ENCODE results near the gene RND2.

RND2 gene

DNA sequence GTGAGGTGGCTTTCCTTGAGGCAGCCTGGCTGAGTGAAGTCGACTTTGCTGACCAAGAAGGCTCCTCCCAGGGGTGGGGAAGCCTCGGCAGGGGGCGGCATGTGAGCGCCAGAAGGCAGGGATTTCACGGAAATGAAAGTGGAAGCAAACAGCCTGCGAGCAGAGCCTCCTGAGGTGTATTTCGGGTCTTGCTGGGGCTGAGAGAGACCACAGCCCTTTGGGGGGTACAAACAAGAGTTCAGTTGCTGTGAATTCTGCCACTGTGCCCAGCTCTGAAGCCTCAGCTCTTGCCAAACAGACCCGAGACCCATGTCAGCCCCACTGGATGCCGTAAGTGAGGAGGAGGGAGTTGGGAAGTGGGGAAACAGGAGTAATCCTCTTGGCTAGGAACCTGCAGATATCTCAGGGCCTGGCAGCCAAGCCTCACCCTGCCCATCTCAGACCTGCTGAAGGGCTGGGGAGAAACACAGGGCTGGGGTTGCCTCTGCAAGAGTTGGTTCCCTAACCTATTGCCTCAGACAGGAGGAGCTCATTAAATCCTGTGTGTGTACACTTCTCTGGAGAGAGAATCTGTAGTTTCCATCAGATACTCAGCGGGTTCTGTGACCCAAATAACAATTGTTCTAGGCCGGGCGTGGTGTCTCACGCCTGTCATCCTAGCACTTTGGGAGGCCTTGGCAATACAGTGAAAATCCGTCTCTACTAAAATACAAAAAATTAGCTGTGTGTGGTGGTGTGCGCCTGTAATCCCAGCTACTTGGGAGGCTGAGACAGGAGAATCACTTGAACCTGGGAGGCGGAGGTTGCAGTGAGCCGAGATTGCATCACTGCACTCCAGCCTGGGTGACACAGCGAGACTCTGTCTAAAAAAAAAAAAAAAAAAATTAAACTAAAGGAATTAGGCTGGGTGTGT lies 18.1 kb upstream of the RND2 start, which contains the start of gene IFI35:
TSS of gene IFI35 (plus strand) at position 146 of the 913 bp plus-strand sequence. CDS start at position 310, 164 bp downstream.
- DNase-seq (ENCODE audit: low read depth): peak; percentile 76

DNA sequence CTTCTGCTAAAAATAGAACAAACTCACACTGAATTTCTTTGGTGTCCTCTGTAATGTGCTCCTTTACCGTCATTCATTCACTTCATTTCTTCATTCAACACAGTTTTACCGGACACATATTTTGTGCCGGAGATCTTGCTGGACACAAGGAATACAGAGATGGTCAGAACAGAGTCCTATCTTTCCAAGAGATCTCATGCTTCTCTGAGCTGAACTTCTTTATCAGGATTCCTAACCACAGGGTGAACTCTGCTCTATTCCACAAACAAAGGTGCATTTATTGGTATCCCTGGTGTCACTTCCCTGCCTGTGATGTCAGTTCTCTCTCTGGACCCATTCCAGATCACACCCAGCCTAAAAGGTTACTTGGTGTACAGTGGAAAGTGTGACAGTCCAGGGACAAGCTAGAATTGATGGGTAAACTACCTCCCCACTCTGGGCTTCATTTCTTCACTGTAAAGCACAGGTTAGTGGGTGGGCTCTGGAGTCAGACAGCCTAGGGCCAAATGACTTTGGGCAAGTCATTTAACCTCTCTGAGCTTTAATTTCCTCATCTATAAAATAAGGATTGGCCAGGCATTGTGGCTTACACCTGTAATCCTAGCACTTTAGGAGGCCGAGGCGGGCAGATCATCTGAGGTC lies 14.2 kb upstream of the RND2 start:
- DNase-seq (ENCODE audit: low read depth): no peak

DNA sequence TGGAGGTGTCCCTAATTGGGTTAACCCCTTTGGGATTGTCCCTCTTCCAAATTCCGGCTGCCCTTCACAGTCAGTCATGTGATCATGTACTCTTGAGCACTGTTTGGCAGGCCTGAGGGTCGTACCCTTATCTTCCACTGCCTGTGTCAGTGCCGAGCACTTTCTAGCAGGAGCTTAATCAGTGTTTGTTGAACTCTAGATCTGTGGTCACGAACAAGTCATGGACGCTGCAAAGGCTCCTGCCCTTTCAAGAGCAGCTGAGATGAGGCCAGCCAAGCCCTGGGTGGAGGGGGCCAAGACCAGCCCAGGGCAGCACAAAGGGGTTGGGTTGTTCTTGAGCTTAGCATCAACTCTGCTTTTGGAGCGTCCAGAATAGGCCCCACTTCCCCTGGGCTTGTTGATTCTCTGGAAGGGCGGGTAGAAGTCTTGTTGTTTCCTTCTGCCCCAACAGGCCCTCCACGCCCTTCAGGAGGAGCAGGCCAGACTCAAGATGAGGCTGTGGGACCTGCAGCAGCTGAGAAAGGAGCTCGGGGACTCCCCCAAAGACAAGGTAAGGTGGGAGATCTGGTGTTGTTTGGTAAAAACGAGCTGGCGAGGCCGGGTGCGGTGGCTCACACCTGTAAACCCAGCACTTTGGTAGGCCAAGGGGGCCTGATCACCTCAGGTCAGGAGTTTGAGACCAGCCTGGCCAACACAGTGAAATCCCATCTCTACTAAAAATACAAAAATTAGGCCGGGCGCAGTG lies 13.1 kb upstream of the RND2 start:
- no peak for DNase-seq (ENCODE audit: low read depth)

DNA sequence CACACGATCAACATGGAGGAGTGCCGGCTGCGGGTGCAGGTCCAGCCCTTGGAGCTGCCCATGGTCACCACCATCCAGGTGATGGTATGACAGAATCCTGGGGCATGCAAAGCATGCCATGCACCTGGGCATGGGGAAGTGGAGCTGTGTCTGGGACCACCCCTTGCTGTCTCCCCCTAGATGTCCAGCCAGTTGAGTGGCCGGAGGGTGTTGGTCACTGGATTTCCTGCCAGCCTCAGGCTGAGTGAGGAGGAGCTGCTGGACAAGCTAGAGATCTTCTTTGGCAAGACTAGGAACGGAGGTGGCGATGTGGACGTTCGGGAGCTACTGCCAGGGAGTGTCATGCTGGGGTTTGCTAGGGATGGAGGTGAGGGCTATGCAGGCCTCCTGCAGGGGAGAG lies 11.7 kb upstream of the RND2 start:
- no peak for DNase-seq (ENCODE audit: low read depth)

DNA sequence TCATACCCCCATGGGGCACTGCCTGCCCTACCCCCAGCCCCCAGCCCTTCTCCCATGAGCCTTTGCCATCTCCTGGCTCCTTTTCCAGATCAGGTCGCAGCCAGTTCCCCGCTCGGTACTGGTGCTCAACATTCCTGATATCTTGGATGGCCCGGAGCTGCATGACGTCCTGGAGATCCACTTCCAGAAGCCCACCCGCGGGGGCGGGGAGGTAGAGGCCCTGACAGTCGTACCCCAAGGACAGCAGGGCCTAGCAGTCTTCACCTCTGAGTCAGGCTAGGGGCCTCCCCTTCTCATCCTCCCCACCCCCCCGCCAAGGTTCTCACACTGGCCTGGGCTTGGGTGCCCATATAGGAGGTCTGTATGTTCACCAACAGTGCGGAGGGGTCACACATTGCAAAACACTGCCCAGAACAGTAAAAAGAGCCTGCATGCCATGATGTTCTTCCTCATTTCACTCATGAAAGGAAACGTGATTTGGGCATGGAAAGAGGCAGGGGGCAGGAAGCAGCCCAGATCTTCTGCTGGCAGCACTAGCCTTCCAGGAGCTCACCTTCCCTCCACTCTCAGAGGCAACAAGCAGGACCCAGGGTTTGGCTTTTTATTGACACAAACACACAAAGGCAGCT lies 10.9 kb upstream of the RND2 start:
- no peak for DNase-seq (ENCODE audit: low read depth)

DNA sequence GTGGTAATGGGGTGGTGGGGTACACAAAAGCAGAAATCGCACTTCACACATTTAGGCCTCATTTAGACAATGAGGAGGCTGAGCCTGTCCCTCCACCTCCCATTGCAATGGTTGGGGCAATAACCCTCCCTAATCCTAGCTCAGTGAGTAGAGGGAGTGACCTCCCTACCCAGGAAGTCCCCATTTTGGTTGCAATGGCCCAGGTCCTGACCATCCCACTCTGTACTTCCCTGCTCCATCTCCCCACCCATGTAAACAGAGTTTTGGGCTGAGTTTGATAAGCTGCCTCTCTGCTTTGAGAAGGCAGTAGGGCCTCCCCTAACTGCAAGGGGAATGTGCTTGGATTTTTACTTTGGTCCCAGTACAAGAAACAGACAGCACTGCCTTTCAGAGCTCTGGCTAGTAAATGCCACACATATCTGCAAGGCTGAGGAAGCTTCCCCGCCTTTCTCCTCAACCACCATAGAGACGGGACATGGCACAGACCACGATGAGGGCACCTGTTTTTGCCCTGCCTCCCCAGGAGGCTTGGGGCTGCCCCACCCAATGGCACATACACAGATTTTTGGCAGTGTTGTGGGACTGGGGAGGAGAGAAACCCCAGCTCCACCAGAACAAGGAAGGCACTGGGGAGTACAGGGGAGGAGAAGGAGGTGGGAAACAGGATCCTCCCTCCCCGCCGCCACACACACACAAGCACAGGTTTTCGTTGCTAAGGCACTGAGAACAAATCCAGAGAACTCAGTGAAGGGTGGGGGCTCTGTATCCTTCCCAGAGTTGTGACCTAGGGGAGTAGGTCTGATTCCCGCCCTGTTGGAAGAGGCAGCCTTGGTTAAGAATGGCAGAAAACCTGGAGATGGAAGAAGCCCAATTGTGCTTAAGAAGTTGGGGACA lies 10.1 kb upstream of the RND2 start:
- DNase-seq (ENCODE audit: low read depth): no peak

DNA sequence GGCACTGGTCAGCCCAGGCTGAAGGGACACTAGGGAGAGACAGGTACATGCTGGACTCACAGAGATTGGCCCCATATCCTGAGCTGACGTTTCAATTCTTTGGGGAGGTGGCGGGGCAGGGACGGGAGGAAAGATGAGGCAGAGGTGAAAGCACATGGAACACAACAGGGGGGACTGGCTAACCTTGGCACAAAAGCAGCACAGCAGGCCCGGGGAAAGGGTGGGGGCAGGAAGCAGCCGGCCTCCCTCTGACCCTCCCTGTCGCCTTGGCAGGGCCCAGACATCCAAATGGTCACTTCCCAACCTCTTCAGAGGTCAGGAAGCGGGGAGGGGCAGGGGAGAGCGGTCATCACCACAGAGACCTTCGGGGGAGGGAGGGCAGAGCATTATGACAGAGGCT lies 9.5 kb upstream of the RND2 start:
- DNase-seq (ENCODE audit: low read depth): no peak

DNA sequence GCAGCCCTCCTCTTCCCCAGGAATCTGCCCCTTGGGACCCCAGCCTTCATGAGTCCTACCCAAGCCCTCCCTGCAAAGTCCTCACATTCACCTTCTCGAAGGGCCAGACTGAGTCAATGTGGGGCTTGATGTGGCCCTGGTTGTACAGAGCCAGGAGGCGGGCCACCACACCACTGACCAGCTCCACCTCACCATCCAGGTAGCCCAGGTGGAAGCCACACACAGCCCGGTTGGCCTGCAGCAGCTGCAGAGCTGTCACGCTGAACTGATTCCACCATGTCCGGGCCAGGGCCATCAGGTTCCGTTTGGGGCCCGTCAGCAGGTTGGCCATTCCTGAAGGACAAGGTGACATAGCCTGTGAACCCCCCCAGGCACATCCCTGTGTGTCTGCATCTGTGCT lies 8.8 kb upstream of the RND2 start:
- DNase-seq (ENCODE audit: low read depth): no peak

DNA sequence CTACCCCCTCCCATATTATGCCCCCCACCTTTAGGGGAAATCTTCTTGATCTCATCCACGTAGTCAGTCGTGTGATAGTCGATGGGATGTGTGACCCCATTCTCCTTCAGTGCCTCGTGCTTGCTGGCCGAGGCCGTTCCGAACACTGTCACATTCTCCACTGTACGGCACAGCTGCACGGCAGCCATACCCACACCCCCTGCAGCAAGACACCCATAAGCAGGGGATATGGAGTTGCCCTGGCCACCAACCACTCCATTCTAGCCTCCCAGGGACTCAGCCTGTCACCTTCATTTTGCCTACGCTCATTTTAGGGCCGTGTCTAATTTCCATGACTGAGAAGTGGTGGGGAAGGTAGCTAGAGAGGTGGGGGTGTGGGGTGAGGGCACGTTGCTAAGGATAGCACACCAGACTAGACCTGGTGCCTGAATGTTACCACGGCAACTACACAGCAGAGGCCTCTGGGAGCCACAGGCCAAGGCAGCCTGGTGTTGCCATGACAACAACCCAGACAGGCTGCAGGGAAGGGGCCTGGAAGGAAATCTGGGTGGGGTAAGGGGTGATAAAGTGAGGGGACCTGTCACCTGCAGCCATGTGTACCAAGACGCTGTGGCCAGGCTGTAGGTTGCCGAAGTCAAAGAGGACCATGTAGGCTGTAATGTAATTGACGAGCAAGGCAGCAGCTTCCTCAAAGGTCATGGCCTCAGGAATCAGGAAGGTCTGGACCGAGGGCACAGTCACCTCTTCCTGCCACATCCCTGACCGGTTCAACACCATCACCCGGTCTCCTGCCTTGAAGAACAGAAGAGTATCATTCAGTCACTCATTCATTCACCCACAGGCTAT lies 6.8 kb upstream of the RND2 start:
- no peak for DNase-seq (ENCODE audit: low read depth)

DNA sequence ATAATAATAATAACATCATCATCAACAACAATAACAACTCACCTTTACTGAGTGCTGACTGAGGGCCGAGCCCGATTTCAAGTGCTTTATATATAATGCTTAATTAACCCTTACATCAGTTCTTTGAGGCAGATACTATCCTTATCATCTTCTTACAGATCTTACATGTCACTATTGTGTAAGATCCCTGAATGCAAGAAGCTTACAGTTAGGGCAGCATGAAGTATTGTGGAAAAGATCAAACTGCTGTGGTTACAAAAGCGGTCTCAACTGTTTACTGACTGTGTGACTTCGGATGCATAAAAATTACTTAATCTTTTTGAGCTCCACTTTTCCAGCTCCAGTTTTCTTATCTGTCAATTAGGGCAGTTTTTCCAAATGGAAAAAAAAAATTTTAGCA lies 6.1 kb upstream of the RND2 start:
- DNase-seq (ENCODE audit: low read depth): no peak

DNA sequence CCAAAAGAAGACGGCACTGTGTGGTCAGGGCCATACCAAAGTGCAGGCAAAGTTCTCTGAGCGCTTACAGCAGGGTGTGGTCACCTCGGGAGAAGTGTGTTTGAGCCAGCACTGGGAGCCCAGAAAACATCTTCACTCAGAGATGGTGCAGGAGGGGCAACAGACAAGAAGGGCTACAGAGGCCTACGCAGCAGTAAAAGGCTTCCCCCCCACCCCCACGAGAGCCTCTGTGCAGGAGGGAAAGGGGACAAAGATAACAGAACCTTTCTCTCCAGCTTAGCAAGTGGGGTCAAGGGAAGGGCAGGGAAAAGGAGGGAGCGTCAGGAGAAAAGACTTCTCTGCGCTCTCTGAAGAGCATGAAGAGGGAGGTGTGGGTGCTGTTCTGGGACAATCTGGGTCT lies 5.6 kb upstream of the RND2 start:
- DNase-seq (ENCODE audit: low read depth): no peak

DNA sequence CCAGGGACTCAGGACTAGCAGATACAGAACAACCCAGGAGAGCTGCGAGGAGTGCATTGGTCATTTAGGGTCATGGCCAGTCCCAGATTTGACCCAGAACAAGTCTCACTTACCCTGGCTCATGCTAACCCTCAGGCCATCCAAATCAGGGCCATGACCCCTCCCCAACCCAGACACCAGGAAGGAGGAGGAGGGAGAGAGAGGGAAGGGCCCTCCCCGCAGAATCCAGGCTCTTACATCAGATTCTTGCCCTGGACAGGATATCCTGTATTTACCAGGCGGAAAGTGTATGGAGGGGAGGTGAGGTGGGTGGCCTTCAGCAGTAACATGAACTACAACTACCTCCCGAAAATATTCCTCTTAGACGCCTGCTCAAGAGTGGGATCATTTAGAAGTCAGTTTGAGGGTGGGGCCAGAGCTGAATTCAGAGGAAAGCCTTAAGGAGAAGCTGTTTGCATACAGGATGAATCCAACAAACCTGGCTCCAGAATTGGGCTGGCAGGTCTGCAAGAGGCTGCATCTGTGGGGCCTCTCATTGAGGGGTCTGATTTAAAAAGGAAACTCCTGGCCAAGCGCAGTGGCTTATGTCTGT lies 4.9 kb upstream of the RND2 start:
- DNase-seq (ENCODE audit: low read depth): no peak

DNA sequence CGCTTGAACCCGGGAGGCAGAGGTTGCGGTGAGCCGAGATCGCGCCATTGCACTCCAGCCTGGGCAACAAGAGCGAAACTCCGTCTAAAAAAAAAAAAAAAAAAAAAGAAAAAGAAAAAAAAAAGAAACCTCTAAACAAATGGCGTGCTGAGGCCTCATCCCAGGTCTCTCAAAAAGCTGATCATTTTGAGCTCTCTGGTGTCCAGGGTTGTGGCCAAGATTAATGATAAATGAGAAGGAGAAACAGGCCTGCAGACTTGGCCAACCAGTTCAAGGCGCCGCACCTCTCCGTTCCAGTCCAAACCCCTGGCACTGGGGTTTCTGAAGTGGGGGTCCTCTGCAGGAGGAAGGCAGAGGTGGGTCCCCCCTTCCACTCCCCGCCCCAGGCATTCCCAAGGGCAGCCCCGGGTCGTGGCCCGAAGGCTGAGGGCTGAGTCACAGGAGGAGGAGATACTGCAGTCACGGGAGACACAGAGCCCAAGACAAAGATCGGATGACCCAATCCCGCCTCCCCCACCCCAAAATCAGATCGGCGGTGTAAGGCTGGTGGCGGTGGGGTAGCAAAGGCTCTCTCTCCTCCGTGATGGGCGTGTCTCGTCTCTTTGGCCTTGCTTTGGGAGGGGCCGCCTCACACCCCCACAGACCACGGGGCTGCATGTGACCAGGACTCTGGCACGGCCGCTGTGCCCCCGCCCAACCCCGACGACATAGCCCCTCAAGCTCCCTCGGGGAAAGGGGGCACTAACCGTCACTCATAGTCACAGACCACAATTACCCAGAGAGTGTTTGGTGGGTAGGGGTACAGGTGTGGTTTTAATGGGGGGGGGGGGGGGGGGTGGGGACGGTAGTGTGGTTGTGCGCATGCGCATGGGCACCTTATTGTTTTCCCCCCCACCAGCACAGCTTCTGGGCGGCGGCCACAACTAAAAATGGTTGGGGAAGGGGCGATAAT lies 4.0 kb upstream of the RND2 start:
- DNase-seq (ENCODE audit: low read depth): no peak

DNA sequence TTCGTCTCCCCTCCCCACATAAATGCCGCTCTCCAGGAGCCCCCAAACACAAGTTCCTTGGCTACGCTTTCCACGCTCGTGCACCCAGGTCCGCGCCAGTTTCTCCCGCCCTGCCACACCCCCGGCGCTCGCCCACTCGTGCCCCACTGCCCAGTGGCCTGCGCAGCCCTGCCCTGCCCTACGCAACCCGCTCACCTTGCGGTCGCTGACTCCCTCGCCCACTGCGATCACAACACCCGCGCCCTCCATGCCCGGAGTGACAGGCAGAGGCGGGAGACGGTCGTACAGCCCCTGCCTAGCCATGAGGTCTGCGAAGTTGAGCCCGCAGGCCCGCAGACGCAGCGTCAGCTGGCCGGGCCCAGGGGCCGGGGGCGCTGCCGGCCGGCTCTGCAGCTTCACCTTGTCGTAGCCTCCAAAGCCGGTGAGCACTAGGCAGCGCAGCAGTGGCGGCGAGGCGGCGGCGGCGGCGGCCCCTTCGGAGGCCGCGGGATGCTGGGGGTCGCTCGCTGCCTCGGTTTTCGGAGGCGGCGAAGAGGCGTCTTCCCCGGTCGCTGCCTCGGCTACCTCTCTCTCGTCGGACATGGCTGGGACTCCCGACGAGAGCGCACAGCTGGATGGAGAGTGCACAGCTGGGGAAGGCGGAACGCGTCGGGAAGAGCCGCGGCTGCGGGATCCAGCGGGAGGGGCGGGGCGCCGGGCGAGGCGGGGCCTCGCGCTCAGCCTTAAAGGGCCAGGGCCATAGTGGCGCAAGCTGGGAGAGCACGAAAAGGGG lies 3.1 kb upstream of the RND2 start, which contains the start of gene VAT1:
TSS of gene VAT1 (minus strand) at position 645 of the 772 bp plus-strand sequence. CDS start at position 582, 63 bp downstream.
- DNase-seq (ENCODE audit: low read depth): peak; percentile 53

DNA sequence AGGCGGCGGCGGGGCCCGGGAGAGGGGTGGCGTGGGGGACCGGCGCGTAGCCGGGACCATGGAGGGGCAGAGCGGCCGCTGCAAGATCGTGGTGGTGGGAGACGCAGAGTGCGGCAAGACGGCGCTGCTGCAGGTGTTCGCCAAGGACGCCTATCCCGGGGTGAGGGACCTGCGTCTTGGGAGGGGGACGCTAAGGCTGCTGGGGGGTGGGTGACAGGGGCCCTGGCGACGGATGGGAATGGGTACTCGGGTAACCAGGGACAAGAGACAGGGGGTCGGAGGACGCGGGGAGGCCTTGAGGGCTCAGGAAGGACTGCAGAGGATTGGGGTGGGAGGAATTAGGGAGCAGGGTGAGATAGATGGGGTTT lies 243 bp downstream of the RND2 start:
- no peak for DNase-seq (ENCODE audit: low read depth)

DNA sequence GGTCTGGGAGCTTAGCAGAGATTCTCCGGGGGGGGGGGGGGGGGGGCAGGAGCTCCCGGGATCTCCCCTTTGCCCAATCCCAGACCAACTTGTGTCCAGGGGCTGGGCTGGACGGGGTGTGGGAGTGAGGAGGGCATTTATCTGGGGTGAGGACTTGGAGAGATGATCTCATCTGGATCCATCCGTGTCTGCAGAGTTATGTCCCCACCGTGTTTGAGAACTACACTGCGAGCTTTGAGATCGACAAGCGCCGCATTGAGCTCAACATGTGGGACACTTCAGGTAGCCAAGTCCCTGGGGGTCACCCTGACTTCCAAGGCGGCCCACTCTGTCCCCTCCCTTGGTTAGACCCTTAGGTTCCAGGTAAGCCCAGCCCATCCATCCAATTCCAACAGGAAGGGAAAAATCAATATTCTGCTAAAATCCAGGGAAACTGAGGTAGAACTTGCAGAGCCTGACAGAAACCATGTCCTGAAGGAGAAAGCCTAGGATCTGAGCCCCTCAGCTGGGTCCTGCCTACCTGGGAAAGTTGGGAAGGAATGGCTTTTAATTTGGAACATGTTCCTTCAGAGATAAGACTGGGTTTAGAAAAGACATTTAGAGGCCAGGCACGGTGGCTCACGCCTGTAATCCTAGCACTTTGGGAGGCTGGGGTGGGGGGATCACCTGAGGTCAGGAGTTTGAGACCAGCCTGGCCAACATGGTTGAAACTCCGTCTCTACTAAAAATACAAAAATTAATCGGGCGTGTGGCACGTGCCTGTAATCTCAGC lies 921 bp downstream of the RND2 start:
- DNase-seq (ENCODE audit: low read depth): no peak

DNA sequence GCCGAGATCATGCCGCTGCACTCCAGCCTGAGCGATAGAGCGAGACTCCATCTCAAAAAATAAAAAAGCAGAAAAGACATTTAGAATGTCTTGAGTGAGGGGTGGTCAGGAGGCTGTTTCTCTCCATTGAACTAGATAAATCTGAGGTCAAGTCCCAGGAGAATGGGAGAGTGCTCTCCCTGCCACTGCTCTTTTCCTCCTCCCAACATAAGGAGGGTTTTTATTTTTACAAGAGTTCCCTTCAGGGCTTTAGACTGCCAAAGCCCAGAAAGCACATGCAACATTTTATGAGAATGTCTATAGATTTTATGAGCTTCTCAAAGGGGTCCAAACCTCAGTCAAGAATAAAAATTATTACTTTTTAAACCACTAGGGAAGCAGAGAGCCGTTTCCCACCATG lies 1.6 kb downstream of the RND2 start:
- no peak for DNase-seq (ENCODE audit: low read depth)
